ENCODE results near the gene SYCP2L. TPM values are rescaled to one million over a fixed set of nuclear protein-coding genes. Genes with fewer than 3 reads are reported as not detected.

The SYCP2L gene
- total RNA-seq, 1 experiment from 2014 or later: 4.9 TPM

GRCh38 chr6:10939840-10940239 lies 53.0 kb downstream of the SYCP2L start:
- Histone ChIP-seq H3K9ac (ENCODE audit: low read length) (no peak overlapping the region), H3K27me3 (ENCODE audit: insufficient read depth, low read length) (no peaks in the 10 kb centered on the region), H3K9me2 (ENCODE audit: insufficient read depth) (no peaks in the 10 kb centered on the region), H3K9me3 (ENCODE audit: control insufficient read depth in 1 of 2, insufficient read depth in 1 of 2, low read depth in 1 of 2, low read length in 2 of 2) (no peaks in the 10 kb centered on the region), H3K4me3 (replicated peaks in 1 of 2; ENCODE audit: low read depth in 1 of 2, low read length in 2 of 2) (no peak overlapping the region), H3K4me1 (ENCODE audit: control insufficient read depth in 1 of 2, insufficient read depth in 2 of 2, low read length in 2 of 2) (no peaks in the 10 kb centered on the region), H3K79me2 (ENCODE audit: insufficient read depth, low read length) (no peaks in the 10 kb centered on the region), H2AFZ (ENCODE audit: low read depth, low read length, poor library complexity, severe bottlenecking) (no peak overlapping the region), H3K27ac (ENCODE audit: low read depth, low read length) (no peak overlapping the region), H3K36me3 (ENCODE audit: control insufficient read depth in 1 of 2, insufficient read depth in 2 of 2, low read length in 2 of 2) (no peaks in the 10 kb centered on the region), H4K20me1 (ENCODE audit: insufficient read depth) (no peaks in the 10 kb centered on the region), H3K4me2 (ENCODE audit: low read length) (no peak overlapping the region)
- DNase-seq (ENCODE audit: low read depth, low spot score) (no peak), ATAC-seq (no peak)
- intact Hi-C loops (cut with micrococcal nuclease): no loop called here
- no peak for TF ChIP-seq SRF (IDR thresholded peaks at IDR 0.05; ENCODE audit: low read depth)
- TF ChIP-seq, protein P1, sequence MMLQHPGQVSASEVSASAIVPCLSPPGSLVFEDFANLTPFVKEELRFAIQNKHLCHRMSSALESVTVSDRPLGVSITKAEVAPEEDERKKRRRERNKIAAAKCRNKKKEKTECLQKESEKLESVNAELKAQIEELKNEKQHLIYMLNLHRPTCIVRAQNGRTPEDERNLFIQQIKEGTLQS (IDR thresholded peaks at IDR 0.05): no peak
- no peak for TF ChIP-seq EZH2phosphoT487 (IDR thresholded peaks at IDR 0.05; ENCODE audit: borderline replicate concordance)
- no peak for TF ChIP-seq ZNF274 (IDR thresholded peaks at IDR 0.05; ENCODE audit: low read depth, low read length)
- no peak for TF ChIP-seq REST (IDR thresholded peaks at IDR 0.05; ENCODE audit: low read depth)
- no peak for TF ChIP-seq TCF7L2 (IDR thresholded peaks at IDR 0.05; ENCODE audit: borderline replicate concordance, extremely low read depth, insufficient read depth, insufficient read length)
- TF ChIP-seq RAD21 (IDR thresholded peaks at IDR 0.05; ENCODE audit: low read depth): no peak
- TF ChIP-seq YY1 (IDR thresholded peaks at IDR 0.05; ENCODE audit: extremely low read depth, insufficient replicate concordance, low read depth, low read length): no peak
- no peak for TF ChIP-seq CBX3 (IDR thresholded peaks at IDR 0.05; ENCODE audit: low read depth)
- no peak for TF ChIP-seq EZH2 (IDR thresholded peaks at IDR 0.05)
- no TSS peak for BruUV-seq (replicated peaks)
- ChIA-PET CTCF (no interaction called here), RAD21 (ENCODE audit: low non-redundant PET in 1 of 2, low total read pairs in 2 of 2, uncharacterized antibody in 2 of 2, unreplicated experiment in 2 of 2) (no interaction called here), POLR2A (no interaction called here)
